Posterior vena cava (tissue), 2 donors: ENCODE measurements around the gene DHDDS. TPM values are rescaled to one million over a fixed set of nuclear protein-coding genes. Genes with fewer than 3 reads are reported as not detected.

ENCODE experiments used
- DNase-seq: peaks from one replicate; pipeline ENCODE4 v3.0.0-alpha.2; 2020; ENCODE audit warnings: low spot score
- intact Hi-C, 2 donors: fragments of 100-400 bp; cut with DNase I; formaldehyde crosslinking; loops; one replicate each; pipeline versions ENCODE4 v1.14.1 to v1.14.2; 2022 to 2023
- total RNA-seq, 2 donors: library from RNA; stranded (reverse); fragmentation: NEBNext Ultra II Directional; extraction: Animal tissue kit (Norgen Biotek cat#: 25700); gene quantifications; one replicate each; pipeline ENCODE4 v1.2.1, GENCODE V29; 2021
- donor health status: DM: yes; HTN: yes; CAD: no.
- donor health status: DM: yes; HTN: yes; CAD: no.

DHDDS gene
- total RNA-seq, 2 donors from 2014 or later, result 43.3 to 45.2 TPM

DNA sequence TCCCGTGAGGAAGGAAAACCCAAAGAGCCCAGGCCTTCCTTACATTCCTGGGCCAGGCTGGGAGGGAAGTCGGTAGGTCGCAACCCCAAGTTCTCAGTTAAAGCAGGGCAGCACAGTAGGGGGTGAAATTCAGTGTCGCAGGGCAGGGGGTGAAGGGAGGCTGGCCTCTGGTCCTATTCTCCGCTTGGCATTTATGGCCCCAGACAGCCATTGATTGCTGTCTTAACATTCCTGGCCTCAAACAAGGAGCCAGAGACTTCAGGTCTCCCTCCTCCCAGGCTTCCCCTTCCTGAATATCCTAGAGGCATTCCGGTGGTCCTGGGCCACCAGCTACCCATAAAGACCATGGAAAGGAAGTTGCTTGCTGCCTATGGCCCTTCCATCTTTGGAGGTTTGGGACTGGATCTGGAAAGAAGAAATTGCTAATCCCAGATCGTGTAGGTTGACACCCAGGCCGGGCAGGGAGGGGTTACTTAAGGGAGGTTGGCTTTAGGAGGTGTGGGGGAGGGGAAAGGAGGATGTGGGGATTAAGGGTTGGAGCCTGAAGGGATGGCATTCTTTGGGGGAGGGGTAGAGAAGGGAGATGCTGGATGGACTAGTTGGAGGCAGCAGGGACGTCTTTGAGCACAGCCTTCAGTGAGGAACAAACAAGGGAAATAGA is 19.8 kb upstream of the DHDDS start:
- intact Hi-C loops, result loop anchor here in 1 of 2 donors (5.0 kb wide), 1 partner anchor 865 kb away; no protein-coding TSS in a partner anchor

GRCh38 chr1:26413031-26413430 is 19.1 kb upstream of the DHDDS start:
- intact Hi-C loops, result loop anchor here in 1 of 2 donors (5.0 kb wide), 1 partner anchor 864 kb away; no protein-coding TSS in a partner anchor
- DNase-seq, result no peak

More for the DNA sequence above, 19.8 kb upstream of the DHDDS start:
- no peak for DNase-seq

GRCh38 chr1:26417111-26417759 is 14.9 kb upstream of the DHDDS start:
- intact Hi-C loops, result no loop called here

GRCh38 chr1:26418865-26419349 is 13.2 kb upstream of the DHDDS start:
- intact Hi-C loops, result no loop called here
- no peak for DNase-seq

More at GRCh38 chr1:26417111-26417759, 14.9 kb upstream of the DHDDS start:
- DNase-seq, result peak; percentile 89

- DNase-seq, result no peak
- intact Hi-C loops, result no loop called here
Observed at GRCh38 chr1:26419494-26419893, 12.6 kb upstream of the DHDDS start.

GRCh38 chr1:26429721-26430120 is 2.4 kb upstream of the DHDDS start:
- DNase-seq, result no peak
- intact Hi-C loops, result no loop called here

DNA sequence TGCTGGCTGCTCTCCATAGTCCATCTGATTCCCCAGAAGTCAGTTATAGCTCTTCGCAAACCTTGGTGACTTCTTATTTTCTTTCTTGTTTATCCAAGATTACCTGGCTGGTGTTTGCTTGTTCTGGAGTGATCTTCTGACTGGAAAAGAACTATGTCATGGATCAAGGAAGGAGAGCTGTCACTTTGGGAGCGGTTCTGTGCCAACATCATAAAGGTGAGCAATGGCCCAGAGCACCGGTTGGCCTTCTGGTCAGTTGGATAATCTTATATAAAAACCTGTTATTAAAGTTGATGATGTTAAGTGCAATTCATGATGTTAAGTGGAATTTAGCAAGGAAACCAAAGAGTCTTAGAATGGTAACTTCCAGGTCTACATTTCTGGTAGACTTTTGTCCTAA is 672 bp downstream of the DHDDS start:
- no peak for DNase-seq
- intact Hi-C loops, result no loop called here

DNA sequence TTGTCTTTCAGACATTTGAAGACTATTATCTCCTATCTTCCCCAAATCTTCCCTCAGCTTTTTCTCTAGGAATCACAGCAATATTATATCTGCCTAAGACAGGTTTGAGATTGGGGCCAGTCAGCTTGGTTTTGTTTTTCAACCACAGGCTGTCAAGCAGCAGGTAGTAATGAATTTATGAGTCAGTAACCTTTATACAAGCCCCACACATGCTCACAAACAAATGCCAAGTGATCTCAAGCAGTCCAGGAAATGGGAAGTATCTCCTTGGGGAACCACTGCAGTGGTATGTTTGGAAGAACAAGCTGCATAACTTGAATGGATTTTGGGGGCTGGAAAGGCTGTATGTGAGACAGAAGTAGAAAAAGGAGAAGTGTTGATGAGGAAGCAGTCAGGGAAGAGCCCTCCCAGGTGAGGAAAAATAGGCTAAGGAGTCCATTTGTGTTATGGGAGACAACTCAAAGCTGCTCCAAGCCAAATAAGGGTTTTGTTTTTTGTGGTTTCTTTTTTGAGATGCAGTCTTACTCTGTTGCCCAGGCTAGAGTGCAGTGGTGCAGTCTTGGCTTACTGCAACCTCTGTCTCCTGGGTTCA is 2.1 kb downstream of the DHDDS start:
- intact Hi-C loops, result no loop called here
- no peak for DNase-seq

GRCh38 chr1:26438041-26438440 is 5.9 kb downstream of the DHDDS start:
- intact Hi-C loops, result no loop called here
- no peak for DNase-seq

DNA sequence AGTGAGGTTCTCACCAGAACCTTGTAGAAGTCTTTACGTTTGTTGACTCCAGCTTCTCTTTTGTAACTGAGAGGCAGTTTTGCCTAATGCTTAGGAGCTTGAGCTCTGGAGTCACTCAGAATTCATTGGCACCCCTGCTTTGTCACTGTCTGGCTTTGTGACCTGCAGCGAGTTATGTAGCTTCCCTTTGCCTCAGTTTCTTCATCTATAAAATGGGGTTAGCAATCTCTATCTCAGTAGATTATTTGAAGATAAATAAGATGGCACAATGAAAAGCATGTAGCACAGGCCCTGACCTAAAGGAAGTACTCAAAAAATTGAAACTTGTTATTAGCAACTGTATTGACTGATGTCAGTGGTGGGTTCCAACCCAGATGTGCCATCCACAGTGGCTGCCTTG is 8.1 kb downstream of the DHDDS start:
- DNase-seq, result no peak
- intact Hi-C loops, result no loop called here

GRCh38 chr1:26449868-26450267 is 17.7 kb downstream of the DHDDS start:
- intact Hi-C loops, result no loop called here

DNA sequence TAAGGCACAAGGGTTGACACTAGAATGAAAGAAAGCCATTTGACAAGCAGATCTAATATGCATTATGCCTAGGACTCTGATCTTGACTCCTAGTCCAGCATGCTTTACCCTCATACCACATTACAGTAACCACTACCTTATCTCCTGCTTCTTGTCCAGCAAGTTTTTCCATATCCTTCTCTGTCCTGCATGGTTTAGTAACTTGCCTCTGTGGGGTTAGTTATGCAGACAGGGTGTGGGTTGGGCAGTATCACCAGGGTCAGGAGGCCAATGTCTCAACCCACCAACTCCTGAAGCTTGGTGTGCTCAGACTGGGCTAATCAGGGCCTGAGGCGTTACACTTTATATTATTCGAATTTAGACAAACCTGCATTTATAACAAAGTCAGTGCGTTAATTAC is 18.8 kb downstream of the DHDDS start:
- intact Hi-C loops, result no loop called here
- DNase-seq, result no peak

More at GRCh38 chr1:26449868-26450267, 17.7 kb downstream of the DHDDS start:
- DNase-seq, result no peak

- intact Hi-C loops, result no loop called here
- no peak for DNase-seq
Observed at GRCh38 chr1:26452459-26453183, 20.5 kb downstream of the DHDDS start.

- DNase-seq, result no peak
- intact Hi-C loops, result no loop called here
Observed at GRCh38 chr1:26459148-26459547, 27.0 kb downstream of the DHDDS start.

- intact Hi-C loops, result no loop called here
- no peak for DNase-seq
Observed at GRCh38 chr1:26459573-26460031, 27.5 kb downstream of the DHDDS start.

GRCh38 chr1:26468911-26469310 is 36.8 kb downstream of the DHDDS start:
- intact Hi-C loops, result no loop called here
- DNase-seq, result peak; percentile 80

GRCh38 chr1:26469558-26469957 is 37.4 kb downstream of the DHDDS start:
- no peak for DNase-seq
- intact Hi-C loops, result no loop called here

GRCh38 chr1:26470878-26471497 is 38.9 kb downstream of the DHDDS start:
- no peak for DNase-seq
- intact Hi-C loops, result no loop called here
